Stimulated activated CD4-positive, alpha-beta T cell treated with anti-CD3 and anti-CD28 coated beads, Interleukin-2, amount 100 ng/mL, for 4 hours (primary cell): ENCODE results near the gene SPAAR.
"Not testable (repeated sequence)": the region's sequence is repeated elsewhere in the genome, so short reads cannot be mapped to it uniquely, and the experiment has no call there.

ENCODE experiments used
- DNase-seq: peaks from one replicate; pipeline ENCODE4 v3.0.0-alpha.2; 2020; ENCODE audit warnings: low read depth

SPAAR gene, protein sequence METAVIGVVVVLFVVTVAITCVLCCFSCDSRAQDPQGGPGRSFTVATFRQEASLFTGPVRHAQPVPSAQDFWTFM

DNA sequence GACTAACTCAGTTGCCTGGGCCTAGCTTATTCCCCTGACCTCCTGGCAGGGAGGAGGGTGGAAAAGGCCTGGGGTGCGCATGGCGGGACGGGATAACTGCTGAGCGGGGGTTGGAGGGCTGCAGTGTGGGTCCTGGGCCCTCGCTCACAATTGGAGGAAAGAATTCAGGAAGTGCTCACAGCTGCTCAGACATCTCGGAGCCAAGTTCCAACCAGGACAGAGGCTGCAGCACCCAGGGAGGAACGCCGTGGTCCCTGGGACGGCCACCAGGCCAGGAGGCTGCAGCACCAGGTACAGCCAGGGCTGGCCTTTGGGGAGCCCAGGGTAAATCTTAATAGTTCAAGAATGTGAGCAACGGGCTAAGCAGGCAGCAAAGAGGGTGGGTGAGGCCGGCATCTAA, at the start of gene SPAAR:
Gene SPAAR (plus strand): TSS at position 217 of the 400 bp plus-strand sequence. CDS start 974 bp downstream, outside the sequence.
- DNase-seq, result no peak

DNA sequence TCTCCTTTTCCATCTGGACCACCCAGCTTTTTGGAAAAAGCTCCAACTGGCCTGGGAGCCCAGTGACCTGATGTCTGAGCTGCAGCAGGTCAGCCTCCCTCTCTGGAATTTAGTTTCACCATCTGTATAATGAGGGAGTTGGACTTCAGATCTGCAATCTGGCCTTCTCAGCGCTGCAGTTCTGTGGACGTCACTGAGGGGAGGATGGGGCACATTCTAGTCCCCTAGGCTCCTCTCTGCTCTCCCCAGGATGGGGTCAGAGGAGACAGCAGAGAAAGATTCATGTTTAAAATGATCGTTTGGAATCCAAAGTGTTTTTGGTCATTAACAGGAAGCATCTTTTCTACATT, 49.3 kb upstream of the SPAAR start:
- DNase-seq, result no peak

DNA sequence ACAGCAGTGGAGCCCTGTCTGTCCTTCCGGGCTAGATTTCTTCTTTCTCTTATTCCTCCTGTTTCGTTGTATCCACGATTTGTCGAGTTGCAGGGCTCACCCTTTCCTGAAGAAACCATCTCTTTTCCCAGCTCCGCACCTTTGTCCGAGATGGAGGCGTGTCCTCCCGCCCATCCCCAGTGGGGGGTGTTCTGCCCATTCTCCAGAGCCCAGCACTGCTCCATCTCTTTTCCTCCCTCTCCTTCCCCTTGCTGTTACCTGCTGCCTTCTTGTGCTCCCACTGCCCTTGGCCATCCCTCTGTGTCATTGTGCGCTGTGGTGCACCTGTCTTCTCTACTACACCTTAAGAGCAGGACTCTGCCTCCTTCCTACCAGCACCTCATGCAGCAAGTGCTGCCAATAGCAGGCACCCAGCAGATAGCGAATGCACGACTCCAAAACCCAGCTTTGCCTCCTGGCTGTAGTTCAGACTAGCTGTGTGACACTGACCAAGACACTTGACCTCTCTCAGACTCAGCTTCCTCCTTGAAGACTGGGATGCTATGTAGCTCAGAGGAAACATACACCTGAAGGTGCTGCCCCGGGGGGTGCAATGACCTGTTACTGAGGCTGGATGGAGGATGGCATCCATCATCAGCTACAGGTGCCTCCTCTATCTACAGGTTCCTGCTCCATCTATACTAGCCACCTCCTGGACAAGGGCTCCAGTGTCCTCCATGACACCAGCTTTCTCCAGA, 48.0 kb upstream of the SPAAR start:
- DNase-seq, result no peak

DNA sequence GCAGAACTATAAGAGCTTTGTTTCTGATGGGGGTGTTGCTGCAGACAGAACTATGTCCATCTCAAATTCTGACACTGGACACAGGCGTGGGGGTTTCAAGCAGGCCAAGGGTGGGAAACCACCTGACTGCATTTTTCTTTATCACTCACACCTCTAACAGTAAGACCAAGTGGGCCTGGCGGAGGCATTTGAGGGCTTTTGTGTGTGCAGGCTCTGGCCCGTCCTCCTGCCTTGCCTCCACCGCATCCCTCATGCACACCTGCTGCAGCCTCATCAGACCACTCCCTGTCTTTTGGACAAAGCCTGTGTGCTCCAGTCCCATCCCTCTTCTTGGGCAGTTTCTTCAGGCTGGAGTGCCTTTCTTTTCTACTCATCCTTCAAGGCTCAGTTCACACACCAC, 47.0 kb upstream of the SPAAR start:
- no peak for DNase-seq

DNA sequence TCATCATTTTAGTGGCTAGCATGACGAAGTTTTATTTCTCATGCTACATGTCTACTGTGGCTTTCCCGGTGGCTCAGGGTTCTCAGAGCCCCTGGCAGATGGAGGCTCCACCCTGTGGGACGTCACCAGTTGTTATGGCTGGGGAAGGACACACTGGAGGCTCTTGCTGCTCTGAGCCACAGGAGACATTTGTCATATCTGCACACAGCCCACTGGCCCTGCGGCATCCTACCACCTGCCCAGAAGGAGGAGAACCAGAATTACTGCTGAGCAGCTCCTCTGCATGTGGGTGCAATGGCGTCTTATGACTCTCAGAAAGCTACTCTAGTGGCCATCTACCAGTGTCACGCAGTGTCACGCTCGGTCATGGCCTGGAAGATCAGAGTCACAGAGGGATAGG, 45.7 kb upstream of the SPAAR start:
- DNase-seq, result no peak

DNA sequence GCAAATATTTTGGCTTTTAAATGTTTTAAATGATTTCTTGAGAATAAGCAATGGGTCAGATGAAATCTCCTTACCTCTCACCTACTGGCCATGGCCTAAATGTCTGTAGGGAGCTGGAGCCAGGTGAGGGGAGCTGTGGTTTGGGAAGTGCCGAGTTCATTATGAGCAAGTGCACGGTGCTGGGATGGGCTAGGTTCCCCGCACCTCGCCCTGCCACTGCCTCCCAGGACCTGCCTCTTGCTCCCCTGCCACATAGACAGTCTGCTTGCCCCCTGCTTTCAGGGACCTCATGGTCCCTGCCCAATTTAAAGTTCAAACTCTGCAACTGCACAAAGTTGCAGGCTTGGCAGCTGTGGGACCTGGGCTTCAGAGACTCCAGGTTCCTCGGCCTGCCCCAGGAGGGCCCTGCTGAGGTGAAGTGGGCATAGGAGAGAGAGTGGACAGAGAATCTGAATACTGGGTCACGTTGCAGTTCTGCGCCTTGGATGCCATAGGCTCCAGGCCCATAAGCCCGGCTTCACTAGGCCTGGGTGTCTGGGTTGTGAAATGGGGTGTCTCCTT, 44.5 kb upstream of the SPAAR start:
- no peak for DNase-seq

DNA sequence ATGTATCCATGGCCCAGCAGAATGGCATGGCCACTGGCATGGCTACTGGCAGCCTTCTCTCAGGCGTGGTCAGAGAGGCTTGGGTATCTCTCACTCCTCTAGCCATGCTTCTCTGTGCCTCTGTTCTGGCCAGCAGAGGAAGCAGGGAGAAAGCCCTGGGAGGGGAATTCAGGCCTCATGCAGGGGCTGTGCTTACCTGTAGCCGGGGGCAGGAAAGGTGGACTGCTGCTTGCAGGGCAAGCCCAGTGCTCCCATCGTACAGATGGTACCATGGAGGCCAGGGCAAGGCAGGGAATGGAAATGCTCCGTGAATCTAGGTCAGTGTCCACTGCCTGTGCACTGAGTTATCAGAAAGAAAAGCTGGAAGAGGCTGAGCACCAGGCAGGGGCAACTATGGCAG, 41.8 kb upstream of the SPAAR start:
- no peak for DNase-seq

DNA sequence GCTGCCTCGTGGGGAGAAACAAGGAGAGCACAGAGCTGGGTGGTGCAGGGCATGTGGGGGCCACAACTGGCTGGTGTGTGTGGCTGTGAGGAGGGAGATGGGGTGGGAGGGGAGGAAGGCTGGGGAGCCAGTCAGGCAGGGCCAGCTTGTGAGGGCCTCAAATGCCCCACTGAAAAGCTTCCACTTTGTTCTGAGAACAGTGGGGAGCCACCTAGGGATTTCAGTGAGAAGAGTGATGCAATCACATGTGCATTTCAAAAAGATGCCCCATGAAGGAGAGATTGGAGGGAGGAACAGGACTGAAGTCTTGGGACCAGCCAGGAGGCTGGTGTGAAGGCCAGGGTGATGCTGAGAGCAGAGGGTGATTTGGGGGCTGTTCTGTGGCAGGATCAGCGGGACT, 40.4 kb upstream of the SPAAR start:
- no peak for DNase-seq

DNA sequence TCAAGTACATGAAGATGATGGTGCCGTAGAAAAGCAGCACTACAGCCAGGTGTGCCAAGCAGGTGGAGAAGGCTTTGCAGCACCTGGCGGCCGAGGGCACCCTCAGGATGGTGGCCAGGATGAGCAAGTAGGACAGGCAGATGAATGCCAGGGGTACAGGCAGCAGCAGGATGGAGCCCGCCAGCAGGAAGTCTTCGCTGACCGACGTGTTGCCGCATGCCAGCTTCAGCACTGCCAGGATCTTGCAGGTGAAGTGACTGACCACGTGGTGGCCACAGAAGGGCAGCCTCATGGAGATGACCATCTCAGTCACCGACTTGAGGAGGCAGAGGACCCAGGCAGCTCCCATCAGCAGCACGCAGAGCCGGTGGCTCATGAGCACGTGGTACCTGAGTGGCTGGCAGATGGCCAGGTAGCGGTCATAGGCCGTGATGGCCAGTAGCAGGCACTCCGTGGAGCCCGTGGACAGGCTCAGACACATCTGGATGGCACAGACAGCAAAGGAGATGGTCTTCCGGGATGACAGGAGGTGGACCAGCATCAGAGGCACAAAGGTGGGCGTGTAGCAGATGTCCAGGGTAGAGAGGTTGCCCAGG, 39.6 kb upstream of the SPAAR start:
- DNase-seq, result no peak

DNA sequence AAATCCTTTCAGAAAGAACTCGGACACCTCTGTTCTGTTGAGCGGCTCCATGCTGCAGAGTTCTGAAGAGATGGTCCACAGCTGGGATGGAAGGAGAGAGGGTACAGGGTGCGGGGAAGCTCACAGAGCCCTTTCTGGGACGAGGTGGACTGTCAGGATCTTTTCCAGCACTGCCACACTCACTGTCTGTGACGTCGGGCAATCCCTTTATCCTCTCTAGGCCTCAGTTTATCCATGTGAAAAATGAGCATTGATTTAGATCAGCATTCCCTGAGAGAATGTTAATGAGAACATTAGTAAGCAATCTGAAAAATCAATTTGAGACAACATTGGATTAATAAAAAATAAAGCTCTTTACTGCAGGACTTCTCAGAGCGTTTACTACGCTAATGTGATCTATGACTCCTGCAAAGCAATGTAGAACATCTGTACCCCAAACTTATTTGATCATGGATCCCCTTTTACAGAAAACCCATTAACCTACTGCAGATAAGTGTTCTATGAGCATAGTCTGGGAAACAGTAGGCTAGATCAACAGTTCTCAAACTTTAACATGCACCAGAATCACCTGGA, 38.9 kb upstream of the SPAAR start, which contains the start of gene OR13J1:
Gene OR13J1 (minus strand): TSS at position 51 of the 573 bp plus-strand sequence. CDS start 0 bp downstream, at position 51.
- DNase-seq, result no peak

DNA sequence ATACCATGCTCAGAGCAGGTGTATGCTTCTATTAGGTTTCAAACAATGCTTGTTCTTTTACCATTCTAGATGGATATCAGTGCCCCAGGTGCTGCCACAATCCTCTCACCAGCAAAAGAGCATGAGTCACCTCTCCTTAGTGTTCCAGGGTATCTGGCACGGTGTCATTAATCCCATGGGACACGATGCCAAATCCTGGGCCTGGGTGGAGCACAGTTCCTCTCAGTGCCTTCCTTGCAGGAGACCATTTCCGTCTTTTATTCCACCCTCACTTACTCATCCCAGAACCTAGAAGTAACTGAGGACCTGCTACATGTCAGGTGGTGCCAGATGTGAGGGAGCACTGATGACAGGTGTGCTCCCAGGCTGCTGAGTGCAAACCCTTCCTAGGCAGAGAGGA, 37.7 kb upstream of the SPAAR start:
- DNase-seq, result no peak

DNA sequence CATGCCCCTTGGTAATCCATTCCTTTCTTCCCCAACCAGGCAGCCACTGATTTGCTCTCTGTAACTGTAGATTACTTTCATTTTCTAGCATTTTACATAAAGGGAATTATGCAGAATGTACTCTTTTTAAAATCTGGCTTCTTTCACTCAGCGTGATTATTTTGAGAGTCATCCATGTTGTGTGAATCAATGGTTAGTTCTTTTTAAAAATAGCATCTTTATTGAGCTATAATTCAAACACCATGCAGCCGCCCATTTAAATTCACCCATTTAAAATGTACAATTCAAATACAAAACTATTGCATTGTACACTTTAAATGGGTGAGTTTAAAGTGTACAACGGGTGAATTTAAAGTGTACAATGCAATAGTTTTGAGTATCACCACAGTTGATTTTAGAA, 36.8 kb upstream of the SPAAR start:
- no peak for DNase-seq

DNA sequence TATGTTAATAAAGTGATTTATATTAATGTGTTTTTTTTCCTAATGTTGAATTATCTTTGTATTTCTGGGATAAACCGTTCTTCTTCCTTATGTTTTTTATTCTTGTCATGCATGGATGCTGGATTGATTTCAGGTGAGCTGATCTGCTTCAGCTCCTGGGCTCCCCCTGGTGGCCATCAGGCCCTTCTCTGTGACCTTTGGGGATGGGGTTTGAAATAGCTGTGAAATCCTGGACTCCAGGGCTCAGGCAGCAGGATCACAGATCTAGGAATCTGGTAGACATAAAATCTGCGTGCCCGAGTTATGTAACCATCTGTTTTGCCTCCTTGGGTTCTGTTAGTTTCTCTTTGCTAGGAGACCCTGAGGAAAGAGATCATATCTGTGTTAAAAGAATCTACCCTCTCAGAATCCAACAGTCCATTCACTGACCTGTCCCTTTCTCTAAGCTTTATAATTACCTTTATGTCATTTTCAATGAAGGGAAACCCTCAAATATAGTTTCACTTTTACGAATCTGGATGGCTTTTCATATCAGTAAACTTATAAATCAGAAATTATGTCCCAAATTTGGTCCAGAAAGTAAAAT, 26.9 kb upstream of the SPAAR start:
- DNase-seq, result peak; percentile 67

DNA sequence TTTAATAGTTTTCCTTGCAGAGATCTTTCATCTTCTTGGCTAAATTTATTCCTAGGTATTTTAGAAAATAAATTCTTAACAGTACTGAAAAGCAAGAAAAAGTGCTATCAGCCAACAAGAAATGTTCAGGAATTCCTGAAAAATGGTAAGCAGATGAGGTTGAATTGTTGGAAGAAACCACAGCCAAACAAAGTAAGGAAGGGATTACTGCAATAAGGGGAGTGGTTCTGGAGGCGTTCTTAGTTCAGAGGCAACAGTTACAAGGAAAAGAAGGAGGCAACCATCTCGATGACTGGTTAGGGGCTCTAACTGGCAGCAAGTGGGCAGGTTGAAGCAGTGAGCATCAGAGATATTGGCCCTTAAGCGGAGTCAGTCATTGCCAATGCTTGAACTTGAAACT, 26.3 kb upstream of the SPAAR start:
- DNase-seq, result no peak

DNA sequence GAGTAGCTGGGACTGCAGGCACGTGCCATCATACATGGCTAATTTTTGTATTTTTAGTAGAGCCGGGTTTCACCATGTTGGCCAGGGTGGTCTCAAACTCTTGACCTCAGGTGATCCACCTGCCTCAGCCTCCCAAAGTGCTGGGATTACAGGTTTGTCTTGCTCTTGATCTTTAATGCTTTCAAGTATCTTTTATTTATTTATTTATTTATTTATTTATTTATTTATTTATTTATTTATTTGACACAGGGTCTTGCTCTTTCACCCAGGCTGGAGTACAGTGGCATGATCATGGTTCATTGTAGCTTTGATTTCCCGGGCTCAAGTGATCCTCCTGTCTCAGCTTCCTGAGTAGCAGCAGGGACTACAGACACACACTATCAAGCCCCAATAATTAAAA, 24.4 kb upstream of the SPAAR start:
- not testable (repeated sequence) for DNase-seq

DNA sequence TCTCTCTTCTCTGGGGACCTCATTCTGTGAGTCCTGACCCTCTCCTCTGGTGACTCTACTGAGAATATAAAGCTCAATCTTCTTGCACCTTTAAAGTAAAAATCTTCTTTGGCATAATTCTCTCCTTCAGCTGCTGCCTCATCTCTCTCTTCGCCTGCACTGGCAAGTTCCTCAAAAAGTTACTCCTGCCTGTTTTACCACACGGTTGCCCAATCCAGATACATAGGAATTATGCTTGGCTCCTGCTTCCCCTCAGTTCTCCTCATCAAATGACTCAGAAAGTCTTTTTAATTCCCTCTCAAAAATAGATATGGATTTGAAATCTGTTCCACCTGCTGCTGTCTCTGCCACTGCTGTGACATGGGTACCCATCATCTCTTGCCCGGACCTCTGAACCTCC, 17.6 kb upstream of the SPAAR start:
- no peak for DNase-seq

DNA sequence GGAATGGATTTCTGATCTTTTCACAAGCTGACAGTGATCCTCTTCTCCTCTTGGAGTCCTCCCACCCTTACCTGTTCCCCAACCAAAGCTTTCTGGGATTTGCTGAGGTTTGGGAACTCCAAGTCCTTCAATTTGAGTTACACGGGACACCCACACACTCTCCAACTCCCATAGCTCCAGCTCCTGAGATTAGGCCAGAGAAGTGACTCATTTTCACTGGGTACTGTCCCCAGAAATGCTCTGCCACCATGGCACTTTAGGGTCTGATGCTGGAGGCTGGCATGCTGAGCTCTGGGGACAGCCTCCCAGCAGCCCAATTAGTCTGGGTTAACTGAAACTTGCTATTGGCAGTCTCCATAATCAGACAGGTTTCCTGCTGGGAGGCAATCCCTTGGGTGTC, 17.2 kb upstream of the SPAAR start:
- DNase-seq, result no peak

DNA sequence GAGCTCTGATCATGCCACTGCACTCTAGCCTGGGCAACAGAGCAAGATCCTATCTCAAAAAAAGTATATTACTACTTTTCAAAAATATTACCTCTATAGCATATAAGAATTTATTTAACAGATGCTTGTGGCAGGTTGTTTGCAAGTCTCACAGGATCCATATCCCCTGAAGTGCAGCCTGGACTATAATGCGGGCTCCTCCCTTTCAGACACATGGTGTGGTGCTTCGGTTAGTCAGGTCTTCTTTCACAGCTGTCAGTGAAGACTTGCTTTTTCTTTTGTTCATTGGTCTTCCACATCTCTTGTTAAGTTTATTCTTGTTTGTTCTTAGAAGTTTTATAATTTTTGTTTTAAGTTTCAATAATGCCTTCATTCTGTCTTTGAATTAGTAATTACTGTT, 12.7 kb upstream of the SPAAR start:
- no peak for DNase-seq

DNA sequence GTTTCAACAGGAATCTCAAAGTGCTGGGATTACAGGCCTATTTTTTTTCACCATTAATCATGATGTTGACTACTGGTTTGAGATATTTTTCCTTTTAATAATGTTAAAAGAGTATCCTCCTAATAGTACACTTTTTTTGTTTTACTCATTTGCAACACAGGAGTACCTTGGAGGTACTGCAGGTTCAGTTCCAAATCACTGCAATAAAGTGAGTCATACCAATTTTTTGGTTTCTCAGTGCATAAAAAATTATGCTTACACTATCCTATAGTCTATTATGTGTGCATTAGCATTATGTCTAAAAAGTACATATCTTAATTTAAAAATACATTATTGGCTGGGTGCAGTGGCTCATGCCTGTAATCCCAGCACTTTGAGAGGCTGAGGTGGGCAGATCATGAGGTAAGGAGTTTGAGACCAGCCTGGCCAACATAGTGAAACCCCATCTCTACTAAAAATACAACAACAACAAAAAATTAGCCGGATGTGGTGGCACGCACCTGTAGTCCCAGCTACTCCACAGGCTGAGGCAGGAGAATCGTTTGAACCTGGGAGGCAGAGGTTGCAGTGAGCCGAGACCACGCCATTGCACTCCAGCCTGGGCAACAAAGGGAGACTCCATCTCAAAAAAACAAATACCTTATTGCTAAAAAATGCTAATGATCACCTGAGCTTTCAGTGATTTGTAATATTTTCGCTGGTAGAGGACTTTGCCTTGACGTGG, 11.8 kb upstream of the SPAAR start:
- DNase-seq, result not testable (repeated sequence)

DNA sequence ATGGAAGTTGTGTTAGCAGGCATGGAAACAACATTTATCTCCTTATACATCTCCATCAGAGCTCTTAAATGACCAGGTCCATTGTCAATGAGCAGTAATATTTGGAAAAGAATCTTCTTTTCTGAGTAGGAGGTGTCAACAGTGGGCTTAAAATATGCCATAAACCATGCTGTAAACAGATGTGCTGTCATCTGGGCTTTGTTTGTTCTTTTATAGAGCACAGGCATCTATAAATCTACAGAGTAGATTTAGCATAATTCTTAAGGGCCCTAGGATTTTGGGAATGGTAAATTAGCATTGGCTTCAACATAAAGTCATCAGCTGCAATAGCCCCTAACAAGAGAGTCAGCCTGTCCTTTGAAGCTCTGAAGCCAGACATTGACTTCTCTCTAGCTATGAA, 11.0 kb upstream of the SPAAR start:
- DNase-seq, result no peak

DNA sequence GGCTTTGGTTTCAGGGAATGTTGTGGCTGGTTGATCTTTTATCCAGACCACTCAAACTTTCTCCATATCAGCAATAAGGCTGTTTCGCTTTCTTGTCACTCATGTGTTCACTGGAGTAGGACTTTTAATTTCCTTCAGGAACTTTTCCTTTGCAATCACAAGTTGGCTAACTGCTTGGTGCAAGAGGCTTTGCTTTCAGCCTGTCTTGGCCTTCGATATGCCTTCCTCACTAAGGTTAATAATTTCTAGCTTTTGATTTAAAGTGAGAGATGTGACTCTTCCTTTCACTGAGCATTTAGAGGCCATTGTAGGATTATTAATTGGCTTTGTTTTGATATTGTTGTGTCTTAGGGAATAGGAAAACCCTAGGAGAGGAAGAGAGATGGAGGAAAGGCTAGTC, 10.3 kb upstream of the SPAAR start:
- no peak for DNase-seq

DNA sequence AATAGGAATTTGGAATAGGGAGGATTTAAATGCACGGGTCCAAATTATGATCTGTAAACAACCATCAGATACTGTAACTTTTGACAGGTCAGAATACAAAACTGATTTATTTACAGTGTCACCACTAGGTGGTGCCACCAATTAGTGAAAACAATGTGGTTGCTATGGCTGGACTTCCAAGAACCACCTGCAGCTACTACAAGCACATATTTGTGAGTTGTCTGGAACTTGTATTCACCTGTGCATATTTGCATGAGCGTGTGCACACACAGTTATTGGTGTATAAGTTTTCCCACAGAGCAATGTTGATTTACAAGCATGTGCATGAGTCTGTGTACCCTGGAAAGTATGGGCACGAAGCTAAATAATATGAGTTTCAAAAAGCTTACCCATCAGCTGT, 6.2 kb upstream of the SPAAR start:
- DNase-seq, result no peak
